ENCODE data around the gene LPXN.

Gene LPXN

DNA sequence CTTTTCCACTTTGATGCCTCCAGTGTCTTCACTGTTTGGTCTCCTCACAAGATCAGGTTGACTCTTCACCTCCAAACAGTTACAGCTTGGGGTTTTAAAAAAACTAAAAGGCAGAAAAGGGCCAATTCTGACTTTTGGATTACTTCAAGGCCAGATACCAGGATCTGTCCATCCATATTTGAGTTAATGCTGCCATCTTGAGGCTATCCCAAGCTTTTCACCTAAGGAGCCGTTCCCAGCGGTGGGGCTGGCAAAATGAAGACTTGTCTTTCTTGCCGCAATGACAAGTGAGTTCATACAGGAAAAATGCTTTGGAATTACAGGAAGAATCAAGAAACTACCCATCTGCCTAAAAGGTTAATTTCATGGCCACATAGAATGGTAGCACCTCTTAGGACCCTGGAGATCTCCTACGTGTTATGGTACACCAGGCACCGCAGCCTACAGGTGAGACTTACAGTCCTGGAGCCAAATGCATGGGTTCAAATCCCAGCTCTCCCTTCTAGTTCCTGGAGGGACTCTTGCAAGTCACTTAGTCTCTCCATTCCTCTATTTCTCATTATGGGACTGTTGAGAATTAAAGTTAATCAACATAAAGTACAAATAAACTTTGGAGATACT is 61.8 kb downstream of the LPXN start:
- peak; percentile 54 for DNase-seq (ENCODE audit: extremely low spot score)
- ChIA-PET POLR2A (no interaction called here), CTCF (interaction anchor here (0.9 to 2.8 kb wide), 2 partner anchors 10 to 869 kb away, joined by 3 to 16 read pairs; no protein-coding TSS in a partner anchor)
- TF ChIP-seq CTBP1 (IDR thresholded peaks at IDR 0.05; ENCODE audit: borderline replicate concordance) (no peak), ZNF384 (IDR thresholded peaks at IDR 0.05) (no peak), ARNT (IDR thresholded peaks at IDR 0.05) (no peak), L3MBTL2 (conservative IDR thresholded peaks at IDR 0.05) (no peak)

GRCh38 chr11:58511636-58512035 is 64.0 kb downstream of the LPXN start:
- no peak for DNase-seq (ENCODE audit: extremely low spot score)
- no peak for TF ChIP-seq LEF1 (IDR thresholded peaks at IDR 0.05; ENCODE audit: borderline replicate concordance)
- TF ChIP-seq ZNF384 (IDR thresholded peaks at IDR 0.05), result no peak

GRCh38 chr11:58509748-58510147 is 65.9 kb downstream of the LPXN start:
- CTCF ChIA-PET, result no interaction called here
- DNase-seq (ENCODE audit: extremely low spot score), result no peak
- TF ChIP-seq FOXK2 (IDR thresholded peaks at IDR 0.05) (no peak), SUZ12 (IDR thresholded peaks at IDR 0.05) (no peak), ELF4 (IDR thresholded peaks at IDR 0.05) (no peak), TARDBP (IDR thresholded peaks at IDR 0.05) (no peak), SP1 (IDR thresholded peaks at IDR 0.05) (no peak), FOXA1 (IDR thresholded peaks at IDR 0.05) (no peak), L3MBTL2 (conservative IDR thresholded peaks at IDR 0.05) (no peak), ARNT (IDR thresholded peaks at IDR 0.05) (no peak), BHLHE40 (IDR thresholded peaks at IDR 0.05; ENCODE audit: borderline replicate concordance) (no peak), FOXM1 (IDR thresholded peaks at IDR 0.05; ENCODE audit: borderline replicate concordance) (no peak), NFRKB (IDR thresholded peaks at IDR 0.05) (no peak), LEF1 (IDR thresholded peaks at IDR 0.05; ENCODE audit: borderline replicate concordance) (no peak)
- TF ChIP-seq, protein P1, sequence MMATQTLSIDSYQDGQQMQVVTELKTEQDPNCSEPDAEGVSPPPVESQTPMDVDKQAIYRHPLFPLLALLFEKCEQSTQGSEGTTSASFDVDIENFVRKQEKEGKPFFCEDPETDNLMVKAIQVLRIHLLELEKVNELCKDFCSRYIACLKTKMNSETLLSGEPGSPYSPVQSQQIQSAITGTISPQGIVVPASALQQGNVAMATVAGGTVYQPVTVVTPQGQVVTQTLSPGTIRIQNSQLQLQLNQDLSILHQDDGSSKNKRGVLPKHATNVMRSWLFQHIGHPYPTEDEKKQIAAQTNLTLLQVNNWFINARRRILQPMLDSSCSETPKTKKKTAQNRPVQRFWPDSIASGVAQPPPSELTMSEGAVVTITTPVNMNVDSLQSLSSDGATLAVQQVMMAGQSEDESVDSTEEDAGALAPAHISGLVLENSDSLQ (IDR thresholded peaks at IDR 0.05), result no peak
- POLR2A ChIA-PET, result no interaction called here

More at GRCh38 chr11:58511636-58512035, 64.0 kb downstream of the LPXN start:
- ChIA-PET CTCF (interaction anchor here (2.8 kb wide), 1 partner anchor 12 kb away, joined by 16 read pairs; no protein-coding TSS in a partner anchor), POLR2A (no interaction called here)

GRCh38 chr11:58508814-58509213 is 66.8 kb downstream of the LPXN start:
- DNase-seq (ENCODE audit: extremely low spot score), result no peak
- POLR2A ChIA-PET, result no interaction called here
- CTCF ChIA-PET, result interaction anchor here (1.3 kb wide), 1 partner anchor 15 kb away, joined by 4 read pairs; no protein-coding TSS in a partner anchor
- TF ChIP-seq L3MBTL2 (conservative IDR thresholded peaks at IDR 0.05) (no peak), HDGF (IDR thresholded peaks at IDR 0.05; ENCODE audit: borderline replicate concordance) (no peak), ZNF384 (IDR thresholded peaks at IDR 0.05) (no peak), NFRKB (IDR thresholded peaks at IDR 0.05) (no peak)

DNA sequence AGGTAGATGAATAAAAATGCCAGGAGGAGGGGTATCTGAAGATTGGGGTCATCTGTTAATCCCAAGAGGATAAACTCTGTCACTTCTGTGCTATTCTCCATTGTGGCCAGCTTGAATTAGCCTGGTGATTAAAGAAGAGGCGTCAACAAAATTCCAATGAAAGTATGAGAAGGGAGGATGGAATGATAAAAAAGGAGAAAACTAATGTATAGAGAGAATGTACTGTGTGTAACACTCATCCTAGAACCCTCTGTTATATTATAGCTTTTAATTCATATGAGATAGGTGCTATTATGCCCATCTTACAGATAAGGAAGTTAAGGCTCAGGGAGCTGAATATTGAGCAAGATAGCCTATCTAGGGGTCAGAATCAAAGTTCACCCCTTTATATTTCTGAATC is 67.7 kb downstream of the LPXN start, which contains the start of gene OR5B21:
Gene OR5B21 (minus strand): TSS at position 101 of the 400 bp plus-strand sequence. CDS start 0 bp downstream, at position 101.
- CTCF ChIA-PET, result interaction anchor here (1.3 kb wide), 1 partner anchor 16 kb away, joined by 4 read pairs; no protein-coding TSS in a partner anchor
- POLR2A ChIA-PET, result no interaction called here
- TF ChIP-seq ELF4 (IDR thresholded peaks at IDR 0.05) (no peak), BHLHE40 (IDR thresholded peaks at IDR 0.05; ENCODE audit: borderline replicate concordance) (no peak), SP1 (IDR thresholded peaks at IDR 0.05) (no peak), ARNT (IDR thresholded peaks at IDR 0.05) (no peak), ZNF384 (IDR thresholded peaks at IDR 0.05) (no peak), HDGF (IDR thresholded peaks at IDR 0.05; ENCODE audit: borderline replicate concordance) (no peak), CTBP1 (IDR thresholded peaks at IDR 0.05; ENCODE audit: borderline replicate concordance) (no peak), SUZ12 (IDR thresholded peaks at IDR 0.05) (no peak), NFRKB (IDR thresholded peaks at IDR 0.05) (no peak)
- DNase-seq (ENCODE audit: extremely low spot score), result no peak

- ChIA-PET POLR2A (no interaction called here), CTCF (no interaction called here)
- no peak for DNase-seq (ENCODE audit: extremely low spot score)
- TF ChIP-seq BHLHE40 (IDR thresholded peaks at IDR 0.05; ENCODE audit: borderline replicate concordance) (no peak), SUZ12 (IDR thresholded peaks at IDR 0.05) (no peak), ARNT (IDR thresholded peaks at IDR 0.05) (no peak)
These were observed 68.3 kb downstream of the LPXN start for GRCh38 chr11:58507355-58507754.

GRCh38 chr11:58506935-58507334 is 68.7 kb downstream of the LPXN start:
- ChIA-PET POLR2A (no interaction called here), CTCF (no interaction called here)
- no peak for DNase-seq (ENCODE audit: extremely low spot score)
- TF ChIP-seq ZNF384 (IDR thresholded peaks at IDR 0.05) (no peak), BHLHE40 (IDR thresholded peaks at IDR 0.05; ENCODE audit: borderline replicate concordance) (no peak), ARNT (IDR thresholded peaks at IDR 0.05) (no peak), CTBP1 (IDR thresholded peaks at IDR 0.05; ENCODE audit: borderline replicate concordance) (no peak)

GRCh38 chr11:58505849-58506248 is 69.8 kb downstream of the LPXN start:
- ChIA-PET POLR2A (no interaction called here), CTCF (no interaction called here)
- no peak for DNase-seq (ENCODE audit: extremely low spot score)
- TF ChIP-seq CTBP1 (IDR thresholded peaks at IDR 0.05; ENCODE audit: borderline replicate concordance) (no peak), SUZ12 (IDR thresholded peaks at IDR 0.05) (no peak), ZNF384 (IDR thresholded peaks at IDR 0.05) (no peak), BHLHE40 (IDR thresholded peaks at IDR 0.05; ENCODE audit: borderline replicate concordance) (no peak), FOXA1 (IDR thresholded peaks at IDR 0.05) (no peak), NFRKB (IDR thresholded peaks at IDR 0.05) (no peak), FOXK2 (IDR thresholded peaks at IDR 0.05) (no peak), HDGF (IDR thresholded peaks at IDR 0.05; ENCODE audit: borderline replicate concordance) (no peak), TARDBP (IDR thresholded peaks at IDR 0.05) (no peak), LEF1 (IDR thresholded peaks at IDR 0.05; ENCODE audit: borderline replicate concordance) (no peak), SP1 (IDR thresholded peaks at IDR 0.05) (no peak), FOXM1 (IDR thresholded peaks at IDR 0.05; ENCODE audit: borderline replicate concordance) (no peak), ELF4 (IDR thresholded peaks at IDR 0.05) (no peak), ARNT (IDR thresholded peaks at IDR 0.05) (no peak), L3MBTL2 (conservative IDR thresholded peaks at IDR 0.05) (no peak)
- TF ChIP-seq, protein P1 (IDR thresholded peaks at IDR 0.05), result no peak

All from HEK293T (cell line).